GM12875 (cell line): ENCODE results near the gene ZNF609.

Source experiments
- H3K4me3 ChIP-seq: one replicate; pipeline ENCODE4 v1.5.1; 2011; ENCODE audit warnings: low read depth, low read length, control low read depth
- CTCF ChIP-seq: IDR thresholded peaks from 2 replicates; pipeline ENCODE4 v1.5.1; 2011; ENCODE audit warnings: low read depth, mild to moderate bottlenecking, control low read depth, inconsistent platforms, low read length, moderate library complexity, borderline replicate concordance; ENCODE audit not compliant: insufficient read depth

Gene ZNF609

GRCh38 chr15:64566629-64567427 lies 106.5 kb downstream of the ZNF609 start:
- no peak for TF ChIP-seq CTCF
- H3K4me3 ChIP-seq = no peak overlapping the region

- no peak for TF ChIP-seq CTCF
- no peak overlapping the region for H3K4me3 ChIP-seq
Observed at GRCh38 chr15:64568765-64569164, 108.4 kb downstream of the ZNF609 start.

- no peak overlapping the region for H3K4me3 ChIP-seq
- TF ChIP-seq CTCF = no peak
Observed at GRCh38 chr15:64571857-64572291, 111.5 kb downstream of the ZNF609 start.

- TF ChIP-seq CTCF = no peak
- H3K4me3 ChIP-seq = no peak overlapping the region
Observed at GRCh38 chr15:64572856-64573255, 112.5 kb downstream of the ZNF609 start.

- TF ChIP-seq CTCF = no peak
- no peak overlapping the region for H3K4me3 ChIP-seq
Observed at GRCh38 chr15:64574301-64575017, 114.1 kb downstream of the ZNF609 start.

GRCh38 chr15:64580696-64581407 lies 120.5 kb downstream of the ZNF609 start:
- no peak for TF ChIP-seq CTCF
- H3K4me3 ChIP-seq = no peak overlapping the region
